Measurements from ENCODE around the gene TECTB. TPM values are rescaled to one million over a fixed set of nuclear protein-coding genes. Genes with fewer than 3 reads are reported as not detected.

Gene TECTB
- total RNA-seq, 2 experiments from 2014 or later = not detected

GRCh38 chr10:112330162-112330561 lies 47.0 kb downstream of the TECTB start:
- Mint-ChIP-seq H3K27ac (no peak overlapping the region), H3K27me3 (peaks cover 31% of the 10 kb centered on the region), H3K4me1 (ENCODE audit: low read depth) (no peaks in the 10 kb centered on the region), H3K36me3 (ENCODE audit: low read depth) (no peaks in the 10 kb centered on the region), H3K4me3 (no peak overlapping the region), H3K9me3 (no peaks in the 10 kb centered on the region)
- no peaks in the 10 kb centered on the region for H3K9me3 ChIP-seq (ENCODE audit: control insufficient read depth in 1 of 2, insufficient read depth in 1 of 2, low read length in 2 of 2)
- no peaks in the 10 kb centered on the region for H3K36me3 ChIP-seq (ENCODE audit: insufficient read depth, low read length)
- ATAC-seq (ENCODE audit: poor library complexity) (no peak), DNase-seq (no peak)
- POLR2A ChIA-PET = no interaction called here
- intact Hi-C loops (cut with DNase I, micrococcal nuclease) = no loop called here
- no peak for TF ChIP-seq CTCF (IDR thresholded peaks at IDR 0.05)
- CTCF ChIA-PET = interaction anchor here (0.8 kb wide), 1 partner anchor 22 kb away, joined by 3 read pairs; no protein-coding TSS in a partner anchor
- H3K4me1 ChIP-seq (ENCODE audit: insufficient read depth, low read length) = no peaks in the 10 kb centered on the region
- no peak overlapping the region for H3K27ac ChIP-seq (ENCODE audit: low read depth in 1 of 2, low read length in 2 of 2)
- H3K27me3 ChIP-seq (ENCODE audit: control insufficient read depth in 1 of 2, insufficient read depth in 2 of 2, low read length in 2 of 2) = no peaks in the 10 kb centered on the region
- H3K4me3 ChIP-seq (ENCODE audit: low read length) = no peak overlapping the region

GRCh38 chr10:112330607-112331160 lies 47.5 kb downstream of the TECTB start:
- intact Hi-C loops (cut with DNase I, micrococcal nuclease) = no loop called here
- peaks cover 1% of the 10 kb centered on the region for H3K4me1 Mint-ChIP-seq (ENCODE audit: low read depth)
- CTCF ChIA-PET = interaction anchor here (0.8 kb wide), 1 partner anchor 23 kb away, joined by 3 read pairs; no protein-coding TSS in a partner anchor

GRCh38 chr10:112332022-112332421 lies 48.8 kb downstream of the TECTB start:
- ATAC-seq (ENCODE audit: poor library complexity) (no peak), DNase-seq (no peak)
- Mint-ChIP-seq H3K27me3 (peaks cover 22% of the 10 kb centered on the region), H3K4me3 (no peak overlapping the region), H3K9me3 (no peaks in the 10 kb centered on the region), H3K36me3 (ENCODE audit: low read depth) (no peaks in the 10 kb centered on the region), H3K27ac (no peak overlapping the region), H3K4me1 (ENCODE audit: low read depth) (peaks cover 5% of the 10 kb centered on the region)
- ChIA-PET CTCF (no interaction called here), POLR2A (no interaction called here)
- intact Hi-C loops (cut with DNase I, micrococcal nuclease) = no loop called here
- no peak for TF ChIP-seq CTCF (IDR thresholded peaks at IDR 0.05)
- no peaks in the 10 kb centered on the region for H3K27me3 ChIP-seq (ENCODE audit: control insufficient read depth in 1 of 2, insufficient read depth in 2 of 2, low read length in 2 of 2)
- H3K4me1 ChIP-seq (ENCODE audit: insufficient read depth, low read length) = no peaks in the 10 kb centered on the region
- H3K4me3 ChIP-seq (ENCODE audit: low read length) = no peak overlapping the region
- H3K36me3 ChIP-seq (ENCODE audit: insufficient read depth, low read length) = no peaks in the 10 kb centered on the region
- H3K9me3 ChIP-seq (ENCODE audit: control insufficient read depth in 1 of 2, insufficient read depth in 1 of 2, low read length in 2 of 2) = no peaks in the 10 kb centered on the region
- H3K27ac ChIP-seq (ENCODE audit: low read depth in 1 of 2, low read length in 2 of 2) = no peak overlapping the region

More at GRCh38 chr10:112330607-112331160, 47.5 kb downstream of the TECTB start:
- Mint-ChIP-seq H3K27me3 (peaks cover 26% of the 10 kb centered on the region), H3K9me3 (no peaks in the 10 kb centered on the region), H3K36me3 (ENCODE audit: low read depth) (no peaks in the 10 kb centered on the region), H3K27ac (no peak overlapping the region), H3K4me3 (no peak overlapping the region)
- POLR2A ChIA-PET = no interaction called here
- no peak for ATAC-seq (ENCODE audit: poor library complexity)
- no peaks in the 10 kb centered on the region for H3K36me3 ChIP-seq (ENCODE audit: insufficient read depth, low read length)
- no peak for DNase-seq
- no peaks in the 10 kb centered on the region for H3K9me3 ChIP-seq (ENCODE audit: control insufficient read depth in 1 of 2, insufficient read depth in 1 of 2, low read length in 2 of 2)
- no peaks in the 10 kb centered on the region for H3K4me1 ChIP-seq (ENCODE audit: insufficient read depth, low read length)
- H3K4me3 ChIP-seq (ENCODE audit: low read length) = no peak overlapping the region
- TF ChIP-seq CTCF (IDR thresholded peaks at IDR 0.05) = no peak
- H3K27me3 ChIP-seq (ENCODE audit: control insufficient read depth in 1 of 2, insufficient read depth in 2 of 2, low read length in 2 of 2) = no peaks in the 10 kb centered on the region
- no peak overlapping the region for H3K27ac ChIP-seq (ENCODE audit: low read depth in 1 of 2, low read length in 2 of 2)
